Measurements from ENCODE around the gene S100P.

S100P gene

DNA sequence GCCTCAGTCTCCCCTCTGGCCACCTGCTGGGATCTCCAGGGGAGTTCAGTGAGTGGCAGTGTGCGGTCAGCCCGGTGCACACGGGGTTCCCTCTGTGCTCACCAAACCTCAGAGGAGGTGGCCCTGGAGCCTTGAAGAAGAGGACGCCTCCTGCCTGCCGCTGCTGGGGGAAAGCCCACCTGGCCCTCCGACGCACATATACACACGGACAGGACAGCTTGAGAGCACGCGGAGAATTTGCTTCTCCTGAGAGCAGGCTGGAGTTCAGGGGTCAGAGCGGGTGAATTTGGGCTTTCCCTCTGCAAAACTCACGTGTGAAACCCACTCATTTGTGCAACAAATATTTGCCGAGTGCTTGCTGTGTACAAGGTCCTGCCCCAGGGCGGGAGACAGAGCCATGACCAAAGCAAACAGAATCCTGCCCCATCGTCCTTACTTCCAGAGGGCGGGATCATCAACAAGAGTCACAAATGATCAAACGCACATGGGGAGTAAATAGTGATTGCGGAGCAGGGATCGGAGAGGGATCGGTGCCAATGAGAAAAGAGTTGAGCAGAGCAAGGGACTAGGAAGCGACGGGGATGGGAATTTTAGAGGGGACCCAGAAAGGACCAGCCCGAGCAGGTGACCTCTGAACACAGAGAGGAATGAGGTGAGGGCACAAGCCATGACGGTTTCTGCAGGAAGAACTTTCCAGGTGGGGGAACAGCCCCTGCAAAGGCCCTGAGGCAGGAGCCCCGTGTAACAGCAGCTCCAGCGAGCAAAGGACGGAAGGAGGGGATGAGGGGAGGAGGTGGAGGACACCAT is 39.9 kb downstream of the S100P start:
- TF ChIP-seq EGR1 (IDR thresholded peaks at IDR 0.05): no peak
- no peak for TF ChIP-seq CEBPB (IDR thresholded peaks at IDR 0.05)
- TF ChIP-seq TCF12 (IDR thresholded peaks at IDR 0.05; ENCODE audit: low read depth): no peak
- no peak for TF ChIP-seq NFIC (IDR thresholded peaks at IDR 0.05)
- TF ChIP-seq, protein P1, sequence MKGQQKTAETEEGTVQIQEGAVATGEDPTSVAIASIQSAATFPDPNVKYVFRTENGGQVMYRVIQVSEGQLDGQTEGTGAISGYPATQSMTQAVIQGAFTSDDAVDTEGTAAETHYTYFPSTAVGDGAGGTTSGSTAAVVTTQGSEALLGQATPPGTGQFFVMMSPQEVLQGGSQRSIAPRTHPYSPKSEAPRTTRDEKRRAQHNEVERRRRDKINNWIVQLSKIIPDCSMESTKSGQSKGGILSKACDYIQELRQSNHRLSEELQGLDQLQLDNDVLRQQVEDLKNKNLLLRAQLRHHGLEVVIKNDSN (IDR thresholded peaks at IDR 0.05): no peak
- TF ChIP-seq TEAD4 (IDR thresholded peaks at IDR 0.05): no peak
- TF ChIP-seq RAD21 (IDR thresholded peaks at IDR 0.05; ENCODE audit: low read depth): no peak
- TF ChIP-seq YY1 (IDR thresholded peaks at IDR 0.05; ENCODE audit: low read depth): no peak
- no peak for TF ChIP-seq TAF1 (IDR thresholded peaks at IDR 0.05; ENCODE audit: low read depth)

DNA sequence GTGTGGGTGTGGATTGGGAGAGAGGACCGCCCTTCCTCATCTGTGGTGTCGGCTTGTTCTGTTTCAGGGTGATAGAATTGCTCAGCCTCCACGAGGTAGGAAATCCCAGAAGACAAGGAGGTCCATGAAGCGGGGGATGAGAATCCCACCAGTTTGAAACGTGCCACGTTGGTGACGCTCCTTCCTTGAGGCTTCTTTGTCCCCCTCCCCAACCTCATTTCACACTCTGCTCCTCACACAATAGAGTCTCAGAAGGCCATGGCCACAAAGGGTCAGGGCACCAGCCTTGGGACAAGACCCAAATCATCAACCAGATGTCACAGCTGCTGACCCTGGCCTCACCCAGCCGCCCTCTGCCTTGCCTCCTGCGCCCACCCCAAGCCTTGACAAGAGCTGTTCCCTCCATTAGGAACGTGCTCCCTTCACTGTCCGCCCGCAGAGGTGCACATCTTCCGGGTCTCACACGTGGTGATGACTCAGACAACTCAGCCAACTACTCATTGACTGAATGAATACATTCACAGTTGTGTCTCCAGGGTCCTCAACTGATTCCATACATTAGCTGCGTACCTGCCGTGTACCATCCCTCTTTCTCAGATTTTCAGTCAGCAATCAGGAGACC is 40.6 kb downstream of the S100P start:
- no peak for TF ChIP-seq EGR1 (IDR thresholded peaks at IDR 0.05)
- TF ChIP-seq ZBTB7A (IDR thresholded peaks at IDR 0.05; ENCODE audit: low read depth): no peak
- no peak for TF ChIP-seq REST (IDR thresholded peaks at IDR 0.05; ENCODE audit: low read depth)
- TF ChIP-seq CEBPB (IDR thresholded peaks at IDR 0.05): no peak
- no peak for TF ChIP-seq RAD21 (IDR thresholded peaks at IDR 0.05; ENCODE audit: low read depth)
- TF ChIP-seq, protein P1 (IDR thresholded peaks at IDR 0.05): no peak
- TF ChIP-seq FOXM1 (IDR thresholded peaks at IDR 0.05; ENCODE audit: borderline replicate concordance, low read depth): no peak
- TF ChIP-seq, protein P2, sequence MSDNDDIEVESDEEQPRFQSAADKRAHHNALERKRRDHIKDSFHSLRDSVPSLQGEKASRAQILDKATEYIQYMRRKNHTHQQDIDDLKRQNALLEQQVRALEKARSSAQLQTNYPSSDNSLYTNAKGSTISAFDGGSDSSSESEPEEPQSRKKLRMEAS (IDR thresholded peaks at IDR 0.05): no peak
- no peak for TF ChIP-seq TCF12 (IDR thresholded peaks at IDR 0.05; ENCODE audit: low read depth)
- no peak for TF ChIP-seq EP300 (IDR thresholded peaks at IDR 0.05; ENCODE audit: borderline replicate concordance)
- no peak for TF ChIP-seq TEAD4 (IDR thresholded peaks at IDR 0.05)
- no peak for TF ChIP-seq NFIC (IDR thresholded peaks at IDR 0.05)
- no peak for TF ChIP-seq CREB1 (IDR thresholded peaks at IDR 0.05; ENCODE audit: low read depth)
- TF ChIP-seq YY1 (IDR thresholded peaks at IDR 0.05; ENCODE audit: low read depth): no peak
- no peak for TF ChIP-seq TAF1 (IDR thresholded peaks at IDR 0.05; ENCODE audit: low read depth)

DNA sequence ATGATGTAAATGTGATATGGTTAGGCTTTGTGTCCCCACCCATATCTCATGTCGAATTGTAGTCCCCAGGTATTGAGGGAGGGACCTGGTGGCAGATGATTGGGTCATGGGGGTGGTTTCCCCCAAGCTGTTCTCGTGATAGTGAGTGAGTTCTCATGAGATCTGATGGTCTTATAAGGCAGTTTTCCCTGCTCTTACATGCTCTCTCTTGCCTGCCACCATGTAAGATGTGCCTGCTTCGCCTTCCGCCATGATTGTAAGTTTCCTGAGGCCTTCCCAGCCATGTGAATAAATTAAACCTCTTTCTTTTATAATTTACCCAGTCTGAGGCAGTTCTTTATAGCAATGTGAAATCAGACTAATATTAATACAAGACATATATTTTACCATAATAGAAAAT is 46.2 kb downstream of the S100P start:
- no peak for TF ChIP-seq TEAD4 (IDR thresholded peaks at IDR 0.05)
- TF ChIP-seq TAF1 (IDR thresholded peaks at IDR 0.05; ENCODE audit: low read depth): no peak
- TF ChIP-seq, protein P1 (IDR thresholded peaks at IDR 0.05): no peak
- no peak for TF ChIP-seq EP300 (IDR thresholded peaks at IDR 0.05; ENCODE audit: borderline replicate concordance)

GRCh38 chr4:6740347-6740746 is 46.7 kb downstream of the S100P start:
- TF ChIP-seq RAD21 (IDR thresholded peaks at IDR 0.05; ENCODE audit: low read depth): no peak
- TF ChIP-seq FOXM1 (IDR thresholded peaks at IDR 0.05; ENCODE audit: borderline replicate concordance, low read depth): no peak
- no peak for TF ChIP-seq YY1 (IDR thresholded peaks at IDR 0.05; ENCODE audit: low read depth)
- no peak for TF ChIP-seq EP300 (IDR thresholded peaks at IDR 0.05; ENCODE audit: borderline replicate concordance)
- no peak for TF ChIP-seq REST (IDR thresholded peaks at IDR 0.05; ENCODE audit: low read depth)
- TF ChIP-seq, protein P1 (IDR thresholded peaks at IDR 0.05): no peak
- TF ChIP-seq TCF12 (IDR thresholded peaks at IDR 0.05; ENCODE audit: low read depth): no peak
- TF ChIP-seq TEAD4 (IDR thresholded peaks at IDR 0.05): no peak
- TF ChIP-seq CEBPB (IDR thresholded peaks at IDR 0.05): no peak
- TF ChIP-seq, protein P2 (IDR thresholded peaks at IDR 0.05): no peak
- TF ChIP-seq NFIC (IDR thresholded peaks at IDR 0.05): no peak
- TF ChIP-seq EGR1 (IDR thresholded peaks at IDR 0.05): no peak
- TF ChIP-seq CREB1 (IDR thresholded peaks at IDR 0.05; ENCODE audit: low read depth): no peak
- TF ChIP-seq ZBTB7A (IDR thresholded peaks at IDR 0.05; ENCODE audit: low read depth): no peak
- TF ChIP-seq TAF1 (IDR thresholded peaks at IDR 0.05; ENCODE audit: low read depth): no peak

All from Ishikawa (cell line).